ENCODE data around the gene SV2B.

The SV2B gene, protein sequence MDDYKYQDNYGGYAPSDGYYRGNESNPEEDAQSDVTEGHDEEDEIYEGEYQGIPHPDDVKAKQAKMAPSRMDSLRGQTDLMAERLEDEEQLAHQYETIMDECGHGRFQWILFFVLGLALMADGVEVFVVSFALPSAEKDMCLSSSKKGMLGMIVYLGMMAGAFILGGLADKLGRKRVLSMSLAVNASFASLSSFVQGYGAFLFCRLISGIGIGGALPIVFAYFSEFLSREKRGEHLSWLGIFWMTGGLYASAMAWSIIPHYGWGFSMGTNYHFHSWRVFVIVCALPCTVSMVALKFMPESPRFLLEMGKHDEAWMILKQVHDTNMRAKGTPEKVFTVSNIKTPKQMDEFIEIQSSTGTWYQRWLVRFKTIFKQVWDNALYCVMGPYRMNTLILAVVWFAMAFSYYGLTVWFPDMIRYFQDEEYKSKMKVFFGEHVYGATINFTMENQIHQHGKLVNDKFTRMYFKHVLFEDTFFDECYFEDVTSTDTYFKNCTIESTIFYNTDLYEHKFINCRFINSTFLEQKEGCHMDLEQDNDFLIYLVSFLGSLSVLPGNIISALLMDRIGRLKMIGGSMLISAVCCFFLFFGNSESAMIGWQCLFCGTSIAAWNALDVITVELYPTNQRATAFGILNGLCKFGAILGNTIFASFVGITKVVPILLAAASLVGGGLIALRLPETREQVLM

DNA sequence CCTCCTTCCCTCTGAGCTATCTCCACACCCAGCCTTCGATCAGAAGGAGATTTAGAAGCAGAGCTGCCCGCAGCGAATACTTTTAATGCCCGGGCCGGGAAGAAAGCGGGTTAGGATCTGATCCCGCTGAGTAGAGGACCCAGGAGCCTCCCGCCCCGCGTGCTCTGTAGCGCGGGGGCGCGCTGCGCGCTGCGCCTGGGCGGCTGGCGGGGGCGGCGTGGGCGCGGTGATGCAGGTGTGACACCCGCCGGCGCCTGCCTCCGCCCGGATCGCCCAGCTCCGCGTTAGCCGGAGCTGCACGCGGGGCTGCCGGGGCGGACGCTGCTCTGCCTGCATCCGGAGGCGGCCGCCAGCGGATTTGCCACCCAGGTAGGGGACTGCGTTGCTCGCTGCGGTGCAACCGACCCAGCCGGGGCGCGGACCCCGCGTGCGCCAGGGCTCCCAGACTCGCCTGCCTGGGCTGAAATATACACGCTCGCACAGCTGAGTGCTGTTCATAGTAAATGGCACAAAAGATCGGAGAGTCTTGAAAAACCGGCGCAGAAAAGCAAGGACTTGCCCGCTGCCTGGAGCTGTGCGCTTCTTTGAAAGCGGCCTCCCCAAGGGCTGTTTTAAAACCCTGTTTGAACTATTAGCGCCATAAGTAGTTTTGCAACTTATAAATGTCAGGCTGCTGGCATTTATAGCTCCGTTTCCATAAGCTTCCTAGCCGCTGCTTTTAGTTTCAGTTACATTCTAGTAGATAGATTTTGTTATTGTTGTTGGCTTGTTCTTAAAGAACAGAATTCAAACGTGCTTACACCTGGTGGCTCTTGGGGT, at the start of gene SV2B:
SV2B (plus strand) TSS at position 263 of the 819 bp plus-strand sequence. CDS start 126,007 bp downstream, outside the sequence.
- no peak for TF ChIP-seq CTCF (IDR thresholded peaks at IDR 0.05)

DNA sequence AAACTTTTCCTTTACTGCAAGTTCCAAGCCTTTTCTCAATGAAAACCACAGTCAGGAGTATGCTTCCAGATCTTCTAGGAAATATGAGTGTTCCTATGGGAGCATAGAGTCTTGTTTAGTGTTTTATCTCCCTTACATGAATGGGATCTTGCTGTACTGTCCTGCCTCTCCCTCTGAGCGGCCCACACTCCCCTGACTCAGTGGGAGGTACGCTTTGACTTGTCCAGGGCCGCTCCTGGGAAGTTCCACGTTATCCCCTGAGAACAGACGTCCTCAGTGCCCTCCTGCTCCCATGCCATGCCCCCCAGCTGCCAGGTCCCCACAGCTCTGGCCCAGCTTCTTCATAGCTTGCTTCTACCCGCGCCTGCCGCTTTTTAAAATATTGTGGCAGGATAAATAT, 48.8 kb upstream of the SV2B start:
- no peak for TF ChIP-seq CTCF (IDR thresholded peaks at IDR 0.05)

GRCh38 chr15:91054816-91055215, 45.2 kb upstream of the SV2B start:
- TF ChIP-seq CTCF (IDR thresholded peaks at IDR 0.05): no peak

- peak; percentile 73 for TF ChIP-seq CTCF (IDR thresholded peaks at IDR 0.05)
Observed at GRCh38 chr15:91055548-91056331, 44.3 kb upstream of the SV2B start.

GRCh38 chr15:91061230-91061629, 38.8 kb upstream of the SV2B start:
- no peak for TF ChIP-seq CTCF (IDR thresholded peaks at IDR 0.05)

- TF ChIP-seq CTCF (IDR thresholded peaks at IDR 0.05): no peak
Observed at GRCh38 chr15:91061997-91062396, 38.1 kb upstream of the SV2B start.

DNA sequence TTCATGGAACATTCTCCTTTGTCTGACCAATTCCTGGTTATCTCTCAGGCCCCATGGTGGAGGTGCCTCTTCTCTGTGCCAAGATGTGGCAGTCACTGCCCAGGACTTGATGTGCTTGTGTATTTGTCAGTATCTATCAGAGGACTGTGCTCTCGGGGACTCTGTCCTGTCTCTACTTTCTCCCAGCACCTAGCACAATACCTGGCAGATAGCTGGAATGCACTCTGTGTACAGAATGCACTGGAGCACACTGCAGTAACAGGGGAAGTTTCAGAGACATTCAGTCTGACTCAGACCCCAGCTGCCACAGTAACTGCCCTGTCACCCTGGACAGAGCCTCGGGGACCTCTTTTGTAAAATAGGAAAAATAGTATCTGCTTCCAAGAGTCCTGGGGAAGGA, 34.6 kb upstream of the SV2B start:
- no peak for TF ChIP-seq CTCF (IDR thresholded peaks at IDR 0.05)

Data from LNCAP (cell line).